ENCODE results near the gene UFD1.

The UFD1 gene

DNA sequence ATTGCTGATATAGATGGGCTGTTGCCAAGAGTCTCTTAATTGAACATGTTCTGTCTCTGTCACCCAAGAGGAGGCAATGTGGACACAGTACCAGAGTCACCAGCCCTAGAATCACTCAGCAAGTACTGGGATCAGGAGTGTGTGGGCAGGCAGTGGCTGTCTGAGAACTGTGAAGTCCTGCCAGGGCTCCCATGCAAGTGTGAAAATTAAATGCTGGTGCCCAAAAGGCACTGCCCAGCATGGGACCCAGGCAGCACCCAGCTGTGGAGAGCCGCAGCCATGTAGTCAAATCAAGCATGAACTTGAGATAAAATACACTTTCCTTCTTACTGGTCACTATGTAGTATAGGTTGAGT is 67.3 kb downstream of the UFD1 start:
- DNase-seq (ENCODE audit: low spot score) = no peak
- no peak for TF ChIP-seq CTCF (IDR thresholded peaks at IDR 0.05; ENCODE audit: borderline replicate concordance, control extremely low read depth, extremely low read depth, insufficient read depth, missing control alignments)
- in situ Hi-C loops (cut with MboI; ENCODE audit: low sequenced_read_pairs, unreplicated experiment) = no loop called here

- in situ Hi-C loops (cut with MboI; ENCODE audit: low sequenced_read_pairs, unreplicated experiment) = no loop called here
- TF ChIP-seq CTCF (IDR thresholded peaks at IDR 0.05; ENCODE audit: borderline replicate concordance, control extremely low read depth, extremely low read depth, insufficient read depth, missing control alignments) = no peak
- no peak for DNase-seq (ENCODE audit: low spot score)
These were observed 67.9 kb downstream of the UFD1 start for GRCh38 chr22:19410941-19411689.

DNA sequence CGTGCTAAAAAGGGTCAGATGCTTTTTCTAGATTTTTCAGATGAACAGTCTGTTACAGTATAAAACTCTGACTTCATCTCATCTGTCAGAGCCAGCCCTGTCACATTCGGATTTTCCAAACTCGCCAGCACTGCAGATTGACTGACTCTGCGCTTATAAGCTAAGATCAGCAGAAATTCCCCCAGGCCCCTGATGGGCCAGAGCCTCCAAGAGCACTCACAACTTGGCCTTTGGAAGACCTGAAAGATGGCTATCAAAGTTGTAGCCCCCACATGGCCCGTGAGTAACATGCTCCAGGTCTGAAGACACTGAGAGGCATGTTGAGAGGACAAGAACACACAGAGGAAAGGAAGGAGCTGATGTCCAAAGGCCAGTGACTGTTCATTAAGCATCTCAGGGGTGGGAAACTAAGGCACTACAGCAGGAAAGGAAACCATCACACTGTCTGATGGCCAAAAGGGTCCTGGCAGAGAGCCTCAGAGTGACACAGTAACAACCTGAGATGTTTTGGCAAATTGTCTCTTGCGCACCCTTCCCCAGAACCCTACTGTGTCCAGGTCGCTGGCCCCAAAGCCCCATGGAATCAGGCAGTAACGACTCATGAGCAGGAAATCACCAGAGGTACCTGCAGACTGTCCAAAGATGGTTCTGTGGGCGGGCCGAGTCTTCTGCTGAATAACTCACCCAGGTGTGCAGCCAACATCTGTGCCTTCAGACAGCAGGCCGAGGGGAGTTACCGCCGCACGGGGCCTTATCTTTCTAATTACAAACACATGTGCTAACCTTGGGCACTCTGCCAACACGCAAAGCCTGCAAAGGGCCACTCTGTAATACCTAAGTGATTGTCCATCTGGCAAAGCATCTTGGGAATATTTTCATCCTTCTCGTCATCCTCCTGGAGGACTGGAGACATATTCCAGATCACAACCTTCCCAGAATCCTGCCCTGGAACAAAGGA is 71.1 kb downstream of the UFD1 start:
- TF ChIP-seq CTCF (IDR thresholded peaks at IDR 0.05; ENCODE audit: borderline replicate concordance, control extremely low read depth, extremely low read depth, insufficient read depth, missing control alignments) = no peak
- no peak for DNase-seq (ENCODE audit: low spot score)
- in situ Hi-C loops (cut with MboI; ENCODE audit: low sequenced_read_pairs, unreplicated experiment) = no loop called here

DNA sequence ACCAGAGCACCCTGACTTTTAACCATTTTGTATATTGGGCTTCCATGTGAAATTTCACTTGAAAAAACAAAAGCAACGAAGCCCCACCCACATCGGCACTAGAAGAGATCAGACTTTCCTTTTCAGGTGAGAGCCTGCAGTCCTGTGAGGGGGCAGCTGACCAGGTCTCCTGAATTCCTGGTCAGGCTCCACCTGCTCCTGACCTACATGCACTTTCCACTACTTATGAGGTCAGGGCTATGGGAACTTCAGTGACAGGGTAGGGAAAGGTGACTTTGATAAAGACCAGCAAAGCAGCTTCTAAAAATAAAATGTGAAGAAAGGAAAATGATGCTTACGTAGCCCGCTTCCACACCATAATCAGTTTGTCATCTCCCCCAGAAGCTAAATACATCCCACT is 72.1 kb downstream of the UFD1 start:
- in situ Hi-C loops (cut with MboI; ENCODE audit: low sequenced_read_pairs, unreplicated experiment) = no loop called here
- no peak for DNase-seq (ENCODE audit: low spot score)
- TF ChIP-seq CTCF (IDR thresholded peaks at IDR 0.05; ENCODE audit: borderline replicate concordance, control extremely low read depth, extremely low read depth, insufficient read depth, missing control alignments) = no peak

DNA sequence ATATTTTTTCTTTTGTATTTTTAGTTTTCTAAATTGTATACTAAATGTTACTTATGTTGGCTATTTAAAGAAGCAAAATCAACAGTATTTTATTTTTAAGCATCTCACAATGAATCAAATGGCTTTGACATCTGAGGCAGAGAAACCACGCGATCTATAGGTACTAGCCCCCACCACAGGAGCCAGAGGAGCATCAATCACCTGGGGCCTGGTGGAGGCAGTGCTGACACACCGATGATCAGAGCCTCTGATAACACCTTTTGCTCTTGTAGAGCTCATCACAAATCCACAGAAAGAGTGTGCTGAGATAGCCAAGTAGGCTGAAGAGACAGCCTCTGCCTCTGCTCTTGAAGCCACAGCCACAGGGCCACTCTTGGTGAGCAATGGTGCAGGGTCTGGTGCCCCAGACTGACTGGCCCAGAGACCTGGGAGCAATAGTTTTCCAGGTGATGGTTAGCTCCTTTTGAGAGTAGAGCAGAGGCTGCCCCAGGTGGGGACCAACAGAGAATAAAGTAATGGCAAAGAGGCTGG is 72.6 kb downstream of the UFD1 start:
- no peak for TF ChIP-seq CTCF (IDR thresholded peaks at IDR 0.05; ENCODE audit: borderline replicate concordance, control extremely low read depth, extremely low read depth, insufficient read depth, missing control alignments)
- no peak for DNase-seq (ENCODE audit: low spot score)
- in situ Hi-C loops (cut with MboI; ENCODE audit: low sequenced_read_pairs, unreplicated experiment) = no loop called here

GRCh38 chr22:19405652-19406051 is 73.3 kb downstream of the UFD1 start:
- in situ Hi-C loops (cut with MboI; ENCODE audit: low sequenced_read_pairs, unreplicated experiment) = no loop called here
- no peak for DNase-seq (ENCODE audit: low spot score)
- no peak for TF ChIP-seq CTCF (IDR thresholded peaks at IDR 0.05; ENCODE audit: borderline replicate concordance, control extremely low read depth, extremely low read depth, insufficient read depth, missing control alignments)
